Measurements from ENCODE around the gene POFUT2.

DNA sequence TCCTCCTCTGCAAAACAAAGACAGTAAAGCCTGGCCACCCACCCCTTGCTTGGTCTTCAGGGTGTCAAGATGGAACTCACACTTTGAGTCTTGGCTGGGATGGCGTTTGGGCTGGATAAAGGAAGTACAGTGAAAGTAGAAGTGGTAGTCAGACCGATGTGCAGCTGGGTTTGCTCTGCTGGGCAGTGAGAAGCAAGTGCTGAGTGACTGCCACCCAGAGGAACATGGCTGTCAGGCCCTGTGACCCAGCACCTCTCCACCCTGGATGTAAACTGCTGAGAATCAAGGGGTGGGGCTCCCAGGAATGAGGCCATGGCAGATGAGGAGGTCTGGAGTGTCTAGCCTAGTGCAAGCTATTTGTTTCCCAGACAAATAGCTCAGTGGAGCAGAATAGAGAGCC lies 51.2 kb downstream of the POFUT2 start:
- TF ChIP-seq, protein P1, sequence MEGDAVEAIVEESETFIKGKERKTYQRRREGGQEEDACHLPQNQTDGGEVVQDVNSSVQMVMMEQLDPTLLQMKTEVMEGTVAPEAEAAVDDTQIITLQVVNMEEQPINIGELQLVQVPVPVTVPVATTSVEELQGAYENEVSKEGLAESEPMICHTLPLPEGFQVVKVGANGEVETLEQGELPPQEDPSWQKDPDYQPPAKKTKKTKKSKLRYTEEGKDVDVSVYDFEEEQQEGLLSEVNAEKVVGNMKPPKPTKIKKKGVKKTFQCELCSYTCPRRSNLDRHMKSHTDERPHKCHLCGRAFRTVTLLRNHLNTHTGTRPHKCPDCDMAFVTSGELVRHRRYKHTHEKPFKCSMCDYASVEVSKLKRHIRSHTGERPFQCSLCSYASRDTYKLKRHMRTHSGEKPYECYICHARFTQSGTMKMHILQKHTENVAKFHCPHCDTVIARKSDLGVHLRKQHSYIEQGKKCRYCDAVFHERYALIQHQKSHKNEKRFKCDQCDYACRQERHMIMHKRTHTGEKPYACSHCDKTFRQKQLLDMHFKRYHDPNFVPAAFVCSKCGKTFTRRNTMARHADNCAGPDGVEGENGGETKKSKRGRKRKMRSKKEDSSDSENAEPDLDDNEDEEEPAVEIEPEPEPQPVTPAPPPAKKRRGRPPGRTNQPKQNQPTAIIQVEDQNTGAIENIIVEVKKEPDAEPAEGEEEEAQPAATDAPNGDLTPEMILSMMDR (IDR thresholded peaks at IDR 0.05) = no peak
- TF ChIP-seq POLR2A (IDR thresholded peaks at IDR 0.05) (no peak), POLR2AphosphoS5 (IDR thresholded peaks at IDR 0.05) (no peak)
